HEK293 (cell line): Measurements from ENCODE around the gene ZNF518B.

ENCODE experiments used
- CTCF ChIA-PET: fragments of 350-600 bp; formaldehyde crosslinking; extraction: SDS; loops from one replicate; lab custom pipeline; 2021; ENCODE audit warnings: antibody characterized with exemption; lab: Yijun Ruan, JAX
- POLR2A ChIA-PET: fragments of 300-600 bp; formaldehyde crosslinking; extraction: SDS; loops from one replicate; lab custom pipeline; 2020; ENCODE audit warnings: antibody characterized with exemption, inconsistent platforms; lab: Yijun Ruan, JAX
- H3K27ac ChIP-seq: fragments of 200-500 bp; sonication (Bioruptor generic); 2 replicates; pipeline ENCODE4 v1.5.1; 2014; ENCODE audit warnings: low read depth, low read length, control low read depth, inconsistent platforms; ENCODE audit errors: extremely low read depth
- H3K36me3 ChIP-seq, 2 experiments: fragments of 200-500 bp in 1 of 2; sonication (Bioruptor generic) in 1 of 2; 1 replicate in 1 of 2; 2 replicates in 1 of 2; pipeline ENCODE4 v1.5.1; 2014 to 2017; ENCODE audit warnings: inconsistent platforms in 2 of 2, low read length in 2 of 2; ENCODE audit not compliant: control insufficient read depth in 2 of 2, insufficient read depth in 1 of 2
- H3K4me1 ChIP-seq: fragments of 200-500 bp; sonication (Bioruptor generic); 2 replicates; pipeline ENCODE4 v1.5.1; 2014; ENCODE audit warnings: mild to moderate bottlenecking, low read length, inconsistent platforms; ENCODE audit not compliant: control insufficient read depth, insufficient read depth
- H3K4me3 ChIP-seq: 2 replicates; pipeline ENCODE4 v1.5.1; 2011; ENCODE audit warnings: low read depth, mild to moderate bottlenecking, control low read depth, low read length, moderate library complexity
- H3K9me3 ChIP-seq: fragments of 200-500 bp; sonication (Bioruptor generic); 2 replicates; pipeline ENCODE4 v1.5.1; 2014; ENCODE audit warnings: low read depth, low read length, inconsistent platforms; ENCODE audit not compliant: control insufficient read depth, insufficient read depth
- BCL11B ChIP-seq: fragments of 450-650 bp; formaldehyde crosslinking; IDR thresholded peaks from 2 replicates; pipeline ENCODE4 v1.5.1; 2016; ENCODE audit warnings: low read depth, missing biosample characterization, missing genetic modification characterization
- HOXA7 ChIP-seq: sonication (generic); formaldehyde crosslinking; IDR thresholded peaks from 2 replicates; pipeline ENCODE4 v1.8.1; 2022; ENCODE audit warnings: missing genetic modification reagents, borderline replicate concordance
- KLF1 ChIP-seq: fragments of 450-650 bp; formaldehyde crosslinking; IDR thresholded peaks from 2 replicates; pipeline ENCODE4 v1.5.1; 2016; ENCODE audit warnings: missing biosample characterization, missing genetic modification characterization
- MEIS1 ChIP-seq: sonication (generic); formaldehyde crosslinking; IDR thresholded peaks from 2 replicates; pipeline ENCODE4 v1.8.1; 2022; ENCODE audit warnings: missing genetic modification reagents, mild to moderate bottlenecking, borderline replicate concordance
- MZF1 ChIP-seq: fragments of 450-650 bp; formaldehyde crosslinking; IDR thresholded peaks from 2 replicates; pipeline ENCODE4 v1.5.1; 2017; ENCODE audit warnings: missing biosample characterization, missing genetic modification characterization, borderline replicate concordance
- TCF7L2 ChIP-seq: IDR thresholded peaks from 2 replicates; pipeline ENCODE4 v1.6.1; 2011; ENCODE audit warnings: low read depth, mild to moderate bottlenecking, inconsistent platforms, low read length, moderate library complexity, borderline replicate concordance
- WT1 ChIP-seq: fragments of 450-650 bp; formaldehyde crosslinking; IDR thresholded peaks from 2 replicates; pipeline ENCODE4 v1.5.1; 2016; ENCODE audit warnings: missing biosample characterization, missing genetic modification characterization
- ZNF239 ChIP-seq: fragments of 450-650 bp; formaldehyde crosslinking; IDR thresholded peaks from 2 replicates; pipeline ENCODE4 v1.5.1; 2016; ENCODE audit warnings: missing biosample characterization, missing genetic modification characterization
- ZNF24 ChIP-seq: fragments of 450-650 bp; formaldehyde crosslinking; IDR thresholded peaks from 2 replicates; pipeline ENCODE4 v1.5.1; 2016; ENCODE audit warnings: missing biosample characterization, missing genetic modification characterization
- ZNF501 ChIP-seq: fragments of 450-650 bp; formaldehyde crosslinking; IDR thresholded peaks from 2 replicates; pipeline ENCODE4 v1.5.1; 2016; ENCODE audit warnings: missing biosample characterization, missing genetic modification characterization
- ZNF555 ChIP-seq: fragments of 450-650 bp; formaldehyde crosslinking; conservative IDR thresholded peaks from 2 replicates; pipeline ENCODE4 v1.5.1; 2017; ENCODE audit warnings: missing biosample characterization, mild to moderate bottlenecking, missing genetic modification characterization, inconsistent platforms
- ZNF610 ChIP-seq: fragments of 450-650 bp; formaldehyde crosslinking; IDR thresholded peaks from 2 replicates; pipeline ENCODE4 v1.5.1; 2016; ENCODE audit warnings: missing biosample characterization, missing genetic modification characterization, borderline replicate concordance
- ZNF626 ChIP-seq: fragments of 450-650 bp; sonication (Bioruptor Pico); formaldehyde crosslinking; IDR thresholded peaks from 2 replicates; pipeline ENCODE4 v1.5.1; 2018; ENCODE audit warnings: missing biosample characterization, missing genetic modification characterization, inconsistent platforms
- ZNF629 ChIP-seq: fragments of 450-650 bp; formaldehyde crosslinking; IDR thresholded peaks from 2 replicates; pipeline ENCODE4 v1.5.1; 2017; ENCODE audit warnings: missing biosample characterization, missing genetic modification characterization
- ZNF664 ChIP-seq: fragments of 450-650 bp; formaldehyde crosslinking; IDR thresholded peaks from 2 replicates; pipeline ENCODE4 v1.5.1; 2016; ENCODE audit warnings: missing biosample characterization, missing genetic modification characterization
- ZSCAN23 ChIP-seq: fragments of 450-650 bp; formaldehyde crosslinking; IDR thresholded peaks from 2 replicates; pipeline ENCODE4 v1.5.1; 2016; ENCODE audit warnings: missing biosample characterization, missing genetic modification characterization
- TF ChIP-seq, protein P1 (sequence below): fragments of 450-650 bp; formaldehyde crosslinking; conservative IDR thresholded peaks from 2 replicates; pipeline ENCODE4 v1.5.1; 2016; ENCODE audit warnings: low read depth, missing biosample characterization, missing genetic modification characterization
- TF ChIP-seq, protein P2 (sequence below): fragments of 450-650 bp; formaldehyde crosslinking; IDR thresholded peaks from 2 replicates; pipeline ENCODE4 v1.5.1; 2016; ENCODE audit warnings: missing biosample characterization, missing genetic modification characterization
- TF ChIP-seq, protein P3 (sequence below): fragments of 450-650 bp; formaldehyde crosslinking; IDR thresholded peaks from 2 replicates; pipeline ENCODE4 v1.5.1; 2016; ENCODE audit warnings: missing biosample characterization, missing genetic modification characterization
- TF ChIP-seq, protein P4 (sequence below): fragments of 450-650 bp; formaldehyde crosslinking; IDR thresholded peaks from 2 replicates; pipeline ENCODE4 v1.5.0; 2017; ENCODE audit warnings: missing biosample characterization, missing genetic modification characterization, borderline replicate concordance
- TF ChIP-seq, protein P5 (sequence below): fragments of 450-650 bp; formaldehyde crosslinking; IDR thresholded peaks from 2 replicates; pipeline ENCODE4 v1.5.1; 2016; ENCODE audit warnings: missing biosample characterization, missing genetic modification characterization, low read depth
- TF ChIP-seq, protein P6 (sequence below): fragments of 450-650 bp; IDR thresholded peaks from 2 replicates; pipeline ENCODE4 v1.5.1; 2018; ENCODE audit warnings: missing biosample characterization, mild to moderate bottlenecking, missing genetic modification characterization

The ZNF518B gene

DNA sequence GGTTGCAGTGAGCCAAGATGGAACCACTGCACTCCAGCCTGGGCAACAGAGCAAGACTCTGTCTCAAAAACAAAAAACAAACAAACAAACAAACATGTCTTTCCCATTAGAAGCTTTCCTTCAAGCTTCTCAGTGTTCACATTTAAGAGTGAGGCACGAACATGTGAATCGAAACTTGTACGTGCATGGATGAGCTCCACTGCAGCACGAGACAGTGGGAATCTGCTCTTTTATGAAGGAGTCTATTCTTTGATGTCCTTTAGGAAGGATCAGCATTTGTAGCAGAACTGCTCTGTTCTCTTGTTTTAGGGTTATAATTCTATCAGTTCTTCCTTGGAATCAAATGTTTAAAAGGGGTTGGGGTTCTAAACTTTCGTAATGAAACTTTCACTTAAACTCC is 23.4 kb upstream of the ZNF518B start:
- no peak overlapping the region for H3K4me3 ChIP-seq
- no peaks in the 10 kb centered on the region for H3K4me1 ChIP-seq
- H3K27ac ChIP-seq = no peak overlapping the region
- POLR2A ChIA-PET = no interaction called here
- TF ChIP-seq TCF7L2 (no peak), ZNF610 (no peak), ZNF239 (tag by site-specific recombination) (no peak), ZNF501 (tag by site-specific recombination) (no peak), MZF1 (tag by site-specific recombination) (no peak), ZNF626 (tag by site-specific recombination) (no peak), ZNF24 (tag by site-specific recombination) (no peak), HOXA7 (CRISPR knock-in tag) (no peak), ZSCAN23 (no peak), MEIS1 (CRISPR knock-in tag) (no peak)
- TF ChIP-seq, protein P1, sequence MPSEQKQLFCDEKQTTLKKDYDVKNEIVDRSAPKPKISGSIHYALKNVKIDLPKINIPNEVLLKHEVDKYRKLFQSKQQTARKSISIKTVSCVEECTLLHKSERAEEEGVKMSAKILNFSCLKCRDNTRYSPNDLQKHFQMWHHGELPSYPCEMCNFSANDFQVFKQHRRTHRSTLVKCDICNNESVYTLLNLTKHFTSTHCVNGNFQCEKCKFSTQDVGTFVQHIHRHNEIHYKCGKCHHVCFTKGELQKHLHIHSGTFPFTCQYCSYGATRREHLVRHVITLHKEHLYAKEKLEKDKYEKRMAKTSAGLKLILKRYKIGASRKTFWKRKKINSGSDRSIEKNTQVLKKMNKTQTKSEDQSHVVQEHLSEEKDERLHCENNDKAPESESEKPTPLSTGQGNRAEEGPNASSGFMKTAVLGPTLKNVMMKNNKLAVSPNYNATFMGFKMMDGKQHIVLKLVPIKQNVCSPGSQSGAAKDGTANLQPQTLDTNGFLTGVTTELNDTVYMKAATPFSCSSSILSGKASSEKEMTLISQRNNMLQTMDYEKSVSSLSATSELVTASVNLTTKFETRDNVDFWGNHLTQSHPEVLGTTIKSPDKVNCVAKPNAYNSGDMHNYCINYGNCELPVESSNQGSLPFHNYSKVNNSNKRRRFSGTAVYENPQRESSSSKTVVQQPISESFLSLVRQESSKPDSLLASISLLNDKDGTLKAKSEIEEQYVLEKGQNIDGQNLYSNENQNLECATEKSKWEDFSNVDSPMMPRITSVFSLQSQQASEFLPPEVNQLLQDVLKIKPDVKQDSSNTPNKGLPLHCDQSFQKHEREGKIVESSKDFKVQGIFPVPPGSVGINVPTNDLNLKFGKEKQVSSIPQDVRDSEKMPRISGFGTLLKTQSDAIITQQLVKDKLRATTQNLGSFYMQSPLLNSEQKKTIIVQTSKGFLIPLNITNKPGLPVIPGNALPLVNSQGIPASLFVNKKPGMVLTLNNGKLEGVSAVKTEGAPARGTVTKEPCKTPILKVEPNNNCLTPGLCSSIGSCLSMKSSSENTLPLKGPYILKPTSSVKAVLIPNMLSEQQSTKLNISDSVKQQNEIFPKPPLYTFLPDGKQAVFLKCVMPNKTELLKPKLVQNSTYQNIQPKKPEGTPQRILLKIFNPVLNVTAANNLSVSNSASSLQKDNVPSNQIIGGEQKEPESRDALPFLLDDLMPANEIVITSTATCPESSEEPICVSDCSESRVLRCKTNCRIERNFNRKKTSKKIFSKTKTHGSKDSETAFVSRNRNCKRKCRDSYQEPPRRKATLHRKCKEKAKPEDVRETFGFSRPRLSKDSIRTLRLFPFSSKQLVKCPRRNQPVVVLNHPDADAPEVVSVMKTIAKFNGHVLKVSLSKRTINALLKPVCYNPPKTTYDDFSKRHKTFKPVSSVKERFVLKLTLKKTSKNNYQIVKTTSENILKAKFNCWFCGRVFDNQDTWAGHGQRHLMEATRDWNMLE (tag by site-specific recombination) = no peak
- TF ChIP-seq, protein P2, sequence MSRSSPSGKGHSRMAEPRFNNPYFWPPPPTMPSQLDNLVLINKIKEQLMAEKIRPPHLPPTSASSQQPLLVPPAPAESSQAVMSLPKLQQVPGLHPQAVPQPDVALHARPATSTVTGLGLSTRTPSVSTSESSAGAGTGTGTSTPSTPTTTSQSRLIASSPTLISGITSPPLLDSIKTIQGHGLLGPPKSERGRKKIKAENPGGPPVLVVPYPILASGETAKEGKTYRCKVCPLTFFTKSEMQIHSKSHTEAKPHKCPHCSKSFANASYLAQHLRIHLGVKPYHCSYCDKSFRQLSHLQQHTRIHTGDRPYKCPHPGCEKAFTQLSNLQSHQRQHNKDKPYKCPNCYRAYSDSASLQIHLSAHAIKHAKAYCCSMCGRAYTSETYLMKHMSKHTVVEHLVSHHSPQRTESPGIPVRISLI (tag by site-specific recombination) = no peak
- no peaks in the 10 kb centered on the region for H3K36me3 ChIP-seq
- CTCF ChIA-PET = interaction anchor here (0.9 kb wide), 1 partner anchor 17 kb away, joined by 3 read pairs; no protein-coding TSS in a partner anchor
- no peaks in the 10 kb centered on the region for H3K9me3 ChIP-seq

DNA sequence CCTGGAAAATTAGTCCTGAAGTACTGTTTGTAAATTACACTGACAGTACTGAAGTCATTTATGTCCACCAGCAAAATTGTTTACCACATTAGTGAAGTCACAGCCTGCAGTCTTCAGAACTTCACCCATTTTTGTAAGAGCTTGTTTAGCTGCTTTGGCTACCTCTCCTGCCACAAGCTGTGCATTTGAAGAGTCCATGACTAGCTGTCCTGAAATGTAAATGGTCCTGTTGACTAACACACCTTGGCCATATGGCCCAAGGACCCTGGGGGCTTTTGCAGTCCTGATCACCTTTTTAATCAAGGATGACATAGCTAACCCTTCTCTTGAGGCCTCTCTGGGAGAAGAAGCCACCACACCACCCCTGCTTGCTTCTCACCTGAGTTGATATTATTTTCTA is 21.4 kb upstream of the ZNF518B start:
- ChIA-PET POLR2A (no interaction called here), CTCF (no interaction called here)
- Histone ChIP-seq H3K4me3 (no peak overlapping the region), H3K27ac (no peak overlapping the region), H3K36me3 (no peaks in the 10 kb centered on the region), H3K9me3 (no peaks in the 10 kb centered on the region), H3K4me1 (no peaks in the 10 kb centered on the region)
- TF ChIP-seq, protein P3, sequence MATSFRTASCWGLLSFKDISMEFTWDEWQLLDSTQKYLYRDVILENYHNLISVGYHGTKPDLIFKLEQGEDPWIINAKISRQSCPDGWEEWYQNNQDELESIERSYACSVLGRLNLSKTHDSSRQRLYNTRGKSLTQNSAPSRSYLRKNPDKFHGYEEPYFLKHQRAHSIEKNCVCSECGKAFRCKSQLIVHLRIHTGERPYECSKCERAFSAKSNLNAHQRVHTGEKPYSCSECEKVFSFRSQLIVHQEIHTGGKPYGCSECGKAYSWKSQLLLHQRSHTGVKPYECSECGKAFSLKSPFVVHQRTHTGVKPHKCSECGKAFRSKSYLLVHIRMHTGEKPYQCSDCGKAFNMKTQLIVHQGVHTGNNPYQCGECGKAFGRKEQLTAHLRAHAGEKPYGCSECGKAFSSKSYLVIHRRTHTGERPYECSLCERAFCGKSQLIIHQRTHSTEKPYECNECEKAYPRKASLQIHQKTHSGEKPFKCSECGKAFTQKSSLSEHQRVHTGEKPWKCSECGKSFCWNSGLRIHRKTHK (tag by site-specific recombination) = no peak
- TF ChIP-seq ZNF629 (no peak), ZNF664 (tag by site-specific recombination) (no peak), ZNF555 (tag by site-specific recombination) (no peak), ZSCAN23 (no peak), WT1 (no peak), BCL11B (tag by site-specific recombination) (no peak), KLF1 (tag by site-specific recombination) (no peak)
- TF ChIP-seq, protein P4, sequence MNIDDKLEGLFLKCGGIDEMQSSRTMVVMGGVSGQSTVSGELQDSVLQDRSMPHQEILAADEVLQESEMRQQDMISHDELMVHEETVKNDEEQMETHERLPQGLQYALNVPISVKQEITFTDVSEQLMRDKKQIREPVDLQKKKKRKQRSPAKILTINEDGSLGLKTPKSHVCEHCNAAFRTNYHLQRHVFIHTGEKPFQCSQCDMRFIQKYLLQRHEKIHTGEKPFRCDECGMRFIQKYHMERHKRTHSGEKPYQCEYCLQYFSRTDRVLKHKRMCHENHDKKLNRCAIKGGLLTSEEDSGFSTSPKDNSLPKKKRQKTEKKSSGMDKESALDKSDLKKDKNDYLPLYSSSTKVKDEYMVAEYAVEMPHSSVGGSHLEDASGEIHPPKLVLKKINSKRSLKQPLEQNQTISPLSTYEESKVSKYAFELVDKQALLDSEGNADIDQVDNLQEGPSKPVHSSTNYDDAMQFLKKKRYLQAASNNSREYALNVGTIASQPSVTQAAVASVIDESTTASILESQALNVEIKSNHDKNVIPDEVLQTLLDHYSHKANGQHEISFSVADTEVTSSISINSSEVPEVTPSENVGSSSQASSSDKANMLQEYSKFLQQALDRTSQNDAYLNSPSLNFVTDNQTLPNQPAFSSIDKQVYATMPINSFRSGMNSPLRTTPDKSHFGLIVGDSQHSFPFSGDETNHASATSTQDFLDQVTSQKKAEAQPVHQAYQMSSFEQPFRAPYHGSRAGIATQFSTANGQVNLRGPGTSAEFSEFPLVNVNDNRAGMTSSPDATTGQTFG (tag by site-specific recombination) = no peak
- TF ChIP-seq, protein P5, sequence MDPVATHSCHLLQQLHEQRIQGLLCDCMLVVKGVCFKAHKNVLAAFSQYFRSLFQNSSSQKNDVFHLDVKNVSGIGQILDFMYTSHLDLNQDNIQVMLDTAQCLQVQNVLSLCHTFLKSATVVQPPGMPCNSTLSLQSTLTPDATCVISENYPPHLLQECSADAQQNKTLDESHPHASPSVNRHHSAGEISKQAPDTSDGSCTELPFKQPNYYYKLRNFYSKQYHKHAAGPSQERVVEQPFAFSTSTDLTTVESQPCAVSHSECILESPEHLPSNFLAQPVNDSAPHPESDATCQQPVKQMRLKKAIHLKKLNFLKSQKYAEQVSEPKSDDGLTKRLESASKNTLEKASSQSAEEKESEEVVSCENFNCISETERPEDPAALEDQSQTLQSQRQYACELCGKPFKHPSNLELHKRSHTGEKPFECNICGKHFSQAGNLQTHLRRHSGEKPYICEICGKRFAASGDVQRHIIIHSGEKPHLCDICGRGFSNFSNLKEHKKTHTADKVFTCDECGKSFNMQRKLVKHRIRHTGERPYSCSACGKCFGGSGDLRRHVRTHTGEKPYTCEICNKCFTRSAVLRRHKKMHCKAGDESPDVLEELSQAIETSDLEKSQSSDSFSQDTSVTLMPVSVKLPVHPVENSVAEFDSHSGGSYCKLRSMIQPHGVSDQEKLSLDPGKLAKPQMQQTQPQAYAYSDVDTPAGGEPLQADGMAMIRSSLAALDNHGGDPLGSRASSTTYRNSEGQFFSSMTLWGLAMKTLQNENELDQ (tag by site-specific recombination) = no peak
- TF ChIP-seq, protein P6, sequence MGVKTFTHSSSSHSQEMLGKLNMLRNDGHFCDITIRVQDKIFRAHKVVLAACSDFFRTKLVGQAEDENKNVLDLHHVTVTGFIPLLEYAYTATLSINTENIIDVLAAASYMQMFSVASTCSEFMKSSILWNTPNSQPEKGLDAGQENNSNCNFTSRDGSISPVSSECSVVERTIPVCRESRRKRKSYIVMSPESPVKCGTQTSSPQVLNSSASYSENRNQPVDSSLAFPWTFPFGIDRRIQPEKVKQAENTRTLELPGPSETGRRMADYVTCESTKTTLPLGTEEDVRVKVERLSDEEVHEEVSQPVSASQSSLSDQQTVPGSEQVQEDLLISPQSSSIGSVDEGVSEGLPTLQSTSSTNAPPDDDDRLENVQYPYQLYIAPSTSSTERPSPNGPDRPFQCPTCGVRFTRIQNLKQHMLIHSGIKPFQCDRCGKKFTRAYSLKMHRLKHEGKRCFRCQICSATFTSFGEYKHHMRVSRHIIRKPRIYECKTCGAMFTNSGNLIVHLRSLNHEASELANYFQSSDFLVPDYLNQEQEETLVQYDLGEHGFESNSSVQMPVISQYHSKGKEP = no peak
